Activated B cell treated with CpG ODN at 0.5 μM for 24 hours (primary cell): ENCODE data around the gene KMT5B. TPM values are rescaled to one million over a fixed set of nuclear protein-coding genes. Genes with fewer than 3 reads are reported as not detected.
A peak's percentile ranks its signal among the peaks of the same experiment; 100 is the strongest.

Experiments used
- ATAC-seq: fragments of 200-7000 bp; cut with Tn5 transposase; one replicate; pipeline ENCODE4 v1.10.0; 2021; ENCODE audit warnings: low read depth, mild to moderate bottlenecking, moderate library complexity
- CTCF ChIA-PET: fragments of 350-600 bp; sonication (Branson Sonifier 250); formaldehyde crosslinking; loops from one replicate; lab custom pipeline; 2021; ENCODE audit warnings: antibody characterized with exemption; lab: Charles Lee
- POLR2A ChIA-PET: fragments of 350-600 bp; sonication (Branson Sonifier 250); formaldehyde crosslinking; loops from one replicate; lab custom pipeline; 2021; ENCODE audit warnings: antibody characterized with exemption; lab: Charles Lee
- DNase-seq: peaks from one replicate; pipeline ENCODE4 v3.0.0; 2022
- H3K27ac Mint-ChIP-seq: one replicate; pipeline ENCODE4 v1.8.0; 2020; ENCODE audit warnings: mixed read lengths
- H3K27me3 Mint-ChIP-seq: one replicate; pipeline ENCODE4 v1.8.0; 2021; ENCODE audit warnings: mixed read lengths
- H3K36me3 Mint-ChIP-seq: one replicate; pipeline ENCODE4 v1.8.0; 2021; ENCODE audit warnings: low read depth, mixed read lengths
- H3K4me1 Mint-ChIP-seq: one replicate; pipeline ENCODE4 v1.8.0; 2021; ENCODE audit warnings: mixed read lengths
- H3K4me3 Mint-ChIP-seq: one replicate; pipeline ENCODE4 v1.8.0; 2020; ENCODE audit warnings: mild to moderate bottlenecking, mixed read lengths
- H3K9me3 Mint-ChIP-seq: one replicate; pipeline ENCODE4 v1.8.0; 2020; ENCODE audit warnings: mixed read lengths
- intact Hi-C: fragments of 100-400 bp; cut with micrococcal nuclease; formaldehyde crosslinking; loops from one replicate; pipeline ENCODE4 v1.15.1; 2024
- total RNA-seq: library from RNA; stranded (reverse); gene quantifications from 2 replicates; pipeline ENCODE4 v1.2.3, GENCODE V29; 2022
- TF ChIP-seq, protein P1 (sequence below): fragments of 200-600 bp; IDR thresholded peaks from one replicate; pipeline ENCODE4 v1.8.0; 2022; ENCODE audit warnings: antibody characterized with exemption, mild to moderate bottlenecking

KMT5B gene
- total RNA-seq, 1 donor from 2014 or later: 68.3 TPM

DNA sequence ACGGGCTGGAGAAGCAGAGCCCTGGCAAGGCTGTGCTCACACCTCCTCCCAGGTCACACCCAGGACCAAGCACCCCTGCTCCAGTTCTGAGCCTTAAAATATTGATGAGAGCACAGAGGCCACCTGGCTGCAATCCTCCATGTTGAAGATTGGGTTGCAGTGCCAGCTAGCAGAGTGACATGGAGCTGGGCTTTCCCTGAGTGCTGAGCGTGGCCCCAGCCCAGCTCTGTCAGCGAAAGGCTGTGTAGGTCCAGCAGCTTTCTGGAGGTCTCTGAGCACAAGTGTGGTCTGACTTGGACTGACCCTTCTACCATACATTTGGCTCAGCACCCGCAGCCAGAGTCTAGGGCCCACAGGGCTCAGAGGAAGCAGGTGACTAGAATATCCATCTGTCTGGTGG is 87.9 kb downstream of the KMT5B start:
- TF ChIP-seq, protein P1, sequence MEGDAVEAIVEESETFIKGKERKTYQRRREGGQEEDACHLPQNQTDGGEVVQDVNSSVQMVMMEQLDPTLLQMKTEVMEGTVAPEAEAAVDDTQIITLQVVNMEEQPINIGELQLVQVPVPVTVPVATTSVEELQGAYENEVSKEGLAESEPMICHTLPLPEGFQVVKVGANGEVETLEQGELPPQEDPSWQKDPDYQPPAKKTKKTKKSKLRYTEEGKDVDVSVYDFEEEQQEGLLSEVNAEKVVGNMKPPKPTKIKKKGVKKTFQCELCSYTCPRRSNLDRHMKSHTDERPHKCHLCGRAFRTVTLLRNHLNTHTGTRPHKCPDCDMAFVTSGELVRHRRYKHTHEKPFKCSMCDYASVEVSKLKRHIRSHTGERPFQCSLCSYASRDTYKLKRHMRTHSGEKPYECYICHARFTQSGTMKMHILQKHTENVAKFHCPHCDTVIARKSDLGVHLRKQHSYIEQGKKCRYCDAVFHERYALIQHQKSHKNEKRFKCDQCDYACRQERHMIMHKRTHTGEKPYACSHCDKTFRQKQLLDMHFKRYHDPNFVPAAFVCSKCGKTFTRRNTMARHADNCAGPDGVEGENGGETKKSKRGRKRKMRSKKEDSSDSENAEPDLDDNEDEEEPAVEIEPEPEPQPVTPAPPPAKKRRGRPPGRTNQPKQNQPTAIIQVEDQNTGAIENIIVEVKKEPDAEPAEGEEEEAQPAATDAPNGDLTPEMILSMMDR: no peak

DNA sequence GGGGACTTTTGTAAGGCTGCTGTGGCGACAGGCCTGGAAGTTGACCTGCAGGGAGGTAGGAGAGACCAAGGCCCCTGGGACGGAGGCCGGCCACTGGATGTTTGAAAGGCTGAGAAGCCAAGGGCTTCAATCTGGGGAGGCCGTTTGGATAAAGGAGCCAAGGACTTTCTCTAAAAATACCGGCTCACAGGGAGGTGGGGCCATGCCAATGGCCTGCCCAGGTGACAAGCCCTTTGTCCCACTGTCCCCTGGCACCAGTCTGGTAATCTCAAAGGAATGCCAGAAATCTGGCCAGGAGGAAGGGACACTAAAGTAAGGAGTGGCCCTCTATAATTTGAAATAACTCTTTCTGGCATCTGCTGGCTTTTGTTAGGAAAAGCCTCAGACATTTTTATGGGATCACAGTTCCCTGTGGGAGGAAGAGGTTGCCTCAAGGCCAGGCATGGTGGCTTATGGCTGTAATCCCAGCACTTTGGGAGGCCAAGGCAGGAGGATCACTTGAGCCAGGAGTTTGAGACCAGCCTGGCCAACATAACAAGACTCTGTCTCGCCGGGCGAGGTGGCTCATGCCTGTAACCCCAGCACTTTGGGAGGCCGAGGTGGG is 90.1 kb downstream of the KMT5B start:
- Mint-ChIP-seq H3K4me3 (peak overlapping the region; percentile 52), H3K4me1 (peaks cover 25% of the 10 kb centered on the region), H3K36me3 (peaks cover 2% of the 10 kb centered on the region), H3K27ac (peak overlapping the region; percentile 30), H3K9me3 (no peaks in the 10 kb centered on the region), H3K27me3 (no peaks in the 10 kb centered on the region)
- ChIA-PET POLR2A (no interaction called here), CTCF (no interaction called here)
- TF ChIP-seq, protein P1: no peak
- intact Hi-C loops: loop anchor here (5.0 kb wide), 1 partner anchor 121 kb away; the partner anchor contains the start of gene UNC93B1
- ATAC-seq: no peak
- DNase-seq: no peak

More for the DNA sequence above, 87.9 kb downstream of the KMT5B start:
- Mint-ChIP-seq H3K27ac (no peak overlapping the region), H3K4me1 (peaks cover 9% of the 10 kb centered on the region), H3K36me3 (peaks cover 1% of the 10 kb centered on the region), H3K9me3 (no peaks in the 10 kb centered on the region), H3K4me3 (no peak overlapping the region), H3K27me3 (peaks cover 14% of the 10 kb centered on the region)
- ChIA-PET CTCF (no interaction called here), POLR2A (no interaction called here)
- DNase-seq (no peak), ATAC-seq (no peak)
- intact Hi-C loops: no loop called here

DNA sequence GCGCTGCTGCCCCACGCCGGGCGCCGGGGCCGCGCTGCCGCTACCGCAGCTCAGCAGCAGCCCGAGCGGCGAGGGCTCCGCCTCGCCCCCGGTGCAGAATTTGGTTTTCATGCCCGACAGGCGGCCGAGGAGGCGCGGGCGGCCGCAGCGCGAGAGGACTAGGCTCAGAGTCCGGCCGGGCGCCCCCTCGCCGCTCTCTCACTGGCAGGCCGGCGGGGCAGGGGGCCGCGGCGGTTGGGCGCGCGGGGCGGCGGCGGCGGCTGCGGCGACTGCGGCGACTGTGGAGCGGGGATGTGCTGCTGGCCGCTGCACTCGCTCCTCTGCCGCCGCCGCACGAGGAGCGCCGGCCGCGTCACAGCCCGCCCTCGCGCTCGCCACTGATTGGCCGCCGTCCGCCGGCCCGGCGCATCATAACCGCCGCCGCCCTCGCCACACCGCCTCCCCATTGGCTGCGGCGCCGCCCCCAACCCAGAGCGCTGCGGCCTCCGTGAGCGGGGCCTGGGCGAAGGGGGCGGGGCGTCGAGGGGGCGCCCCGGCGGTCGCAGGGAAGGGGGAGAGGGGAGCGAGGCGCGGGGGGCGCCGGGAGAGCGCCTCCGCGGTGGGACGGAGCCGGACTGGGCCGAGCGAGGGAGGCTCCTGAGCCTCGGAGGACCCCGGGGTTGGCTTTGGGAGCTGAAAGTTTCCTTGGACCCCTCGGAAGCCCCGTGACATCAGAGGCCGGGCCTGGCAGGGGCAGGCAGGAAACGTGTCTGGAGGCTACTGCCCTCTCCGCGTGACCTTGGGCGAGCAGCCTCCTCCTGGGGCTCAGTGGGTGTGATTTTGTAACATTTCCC is 91.8 kb downstream of the KMT5B start, which contains the start of gene CHKA:
Gene CHKA, minus strand, starts transcription at position 322 of the 833 bp plus-strand sequence. Its CDS starts 211 bp downstream, at position 111.
- intact Hi-C loops: loop anchor here (1.0 to 5.0 kb wide), 4 partner anchors 81 to 119 kb away; partner anchors contain the start of genes KMT5B, NDUFS8 and UNC93B1
- Mint-ChIP-seq H3K36me3 (peaks cover 2% of the 10 kb centered on the region), H3K4me1 (peaks cover 29% of the 10 kb centered on the region), H3K9me3 (no peaks in the 10 kb centered on the region), H3K27me3 (no peaks in the 10 kb centered on the region), H3K4me3 (peak within 1 kb of the TSS; percentile 87), H3K27ac (peak within 1 kb of the TSS; percentile 87)
- TF ChIP-seq, protein P1: no peak
- ATAC-seq (peak; percentile 94), DNase-seq (peak; percentile 92)
- CTCF ChIA-PET: no interaction called here
- POLR2A ChIA-PET: interaction anchor here (0.7 kb wide), 1 partner anchor 88 kb away, joined by 3 read pairs; no protein-coding TSS in a partner anchor

DNA sequence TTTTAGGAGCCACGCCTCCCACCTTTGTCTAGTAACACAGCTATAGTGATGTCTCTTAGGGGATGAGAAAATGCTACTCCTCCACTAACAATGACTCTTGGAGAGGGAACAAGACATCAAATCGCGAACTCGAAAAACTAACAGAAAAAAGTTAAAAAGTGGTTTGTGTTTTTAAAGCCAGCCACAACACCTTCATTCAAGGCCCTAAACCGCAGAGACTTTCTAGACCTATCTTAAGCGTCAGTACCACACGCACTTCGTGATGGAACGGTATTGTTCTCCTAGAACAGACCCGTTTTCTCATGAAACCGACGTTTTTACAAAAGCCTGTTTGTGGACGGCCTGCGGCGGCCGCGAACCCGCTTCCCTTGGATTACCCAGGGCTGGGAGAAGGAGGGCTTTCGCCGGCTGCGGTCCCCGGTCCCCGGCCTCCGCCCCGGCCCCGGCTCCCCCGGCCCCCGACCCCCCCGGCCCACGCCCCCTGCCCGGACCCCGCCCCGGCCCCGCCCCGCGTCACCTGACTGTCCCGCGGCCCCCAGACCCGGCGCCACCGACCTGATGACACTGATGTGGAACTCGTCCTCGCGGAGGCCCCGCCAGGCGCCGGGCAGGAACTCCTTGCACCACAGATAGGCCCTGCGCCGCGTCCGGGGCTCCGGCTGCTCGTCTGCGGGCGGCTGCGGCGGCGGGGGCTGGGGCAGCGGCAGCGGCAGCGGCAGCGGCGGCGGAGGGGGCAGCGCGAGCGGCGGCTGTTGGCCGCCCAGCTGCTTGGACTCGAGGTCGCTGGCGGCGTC is 92.6 kb downstream of the KMT5B start:
- Mint-ChIP-seq H3K27me3 (no peaks in the 10 kb centered on the region), H3K4me1 (peaks cover 29% of the 10 kb centered on the region), H3K4me3 (peak overlapping the region; percentile 87), H3K9me3 (no peaks in the 10 kb centered on the region), H3K36me3 (peaks cover 2% of the 10 kb centered on the region), H3K27ac (peak overlapping the region; percentile 87)
- CTCF ChIA-PET: no interaction called here
- POLR2A ChIA-PET: interaction anchor here (0.7 kb wide), 2 partner anchors 49 to 87 kb away, joined by 3 read pairs; no protein-coding TSS in a partner anchor
- ATAC-seq (peak; percentile 2), DNase-seq (no peak)
- intact Hi-C loops: loop anchor here (1.0 to 5.0 kb wide), 4 partner anchors 80 to 118 kb away; partner anchors contain the start of genes KMT5B, NDUFS8 and UNC93B1
- TF ChIP-seq, protein P1: no peak
